Endothelial cell of umbilical vein (primary cell): ENCODE measurements around the gene FOXD4L1. TPM values are rescaled to one million over a fixed set of nuclear protein-coding genes. Genes with fewer than 3 reads are reported as not detected.
"Not testable (repeated sequence)": the region's sequence is repeated elsewhere in the genome, so short reads cannot be mapped to it uniquely, and the experiment has no call there.

Experiments used
- BruUV-seq: library from RNA; stranded (reverse); fragments of 400-500 nt; replicated peaks from 2 replicates; lab custom pipeline; 2021; lab: Mats Ljungman, UMichigan
- CTCF ChIA-PET: fragments of 300-600, 350-600 bp; sonication (Branson Sonifier 250); formaldehyde crosslinking; loops from one replicate; lab custom pipeline; 2021; ENCODE audit warnings: antibody characterized with exemption, inconsistent platforms; lab: Charles Lee
- POLR2A ChIA-PET: fragments of 300-600, 350-600 bp; sonication (Branson Sonifier 250); formaldehyde crosslinking; loops from one replicate; lab custom pipeline; 2021; ENCODE audit warnings: antibody characterized with exemption, inconsistent platforms; lab: Charles Lee
- DNase-seq: peaks from one replicate; pipeline ENCODE4 v3.0.0-alpha.2; 2011; ENCODE audit warnings: low read depth, low spot score
- FAIRE-seq: peaks from 2 replicates; lab custom pipeline; 2011; peaks lifted over from hg19 to GRCh38; lab: Jason Lieb, UNC
- H2AFZ ChIP-seq: 2 replicates; pipeline ENCODE4 v1.6.0; 2012; ENCODE audit warnings: low read depth, low read length, control low read depth, inconsistent platforms
- H3K27ac ChIP-seq: 2 replicates; pipeline ENCODE4 v1.5.1; 2011; ENCODE audit warnings: low read depth, mild to moderate bottlenecking, control low read depth, low read length, moderate library complexity; ENCODE audit not compliant: insufficient read depth
- H3K27me3 ChIP-seq, 2 experiments: 2 replicates each; pipeline versions ENCODE4 v1.6.0 to v1.6.1; 2011; ENCODE audit warnings: low read length in 2 of 2, mixed read lengths in 1 of 2; ENCODE audit not compliant: control insufficient read depth in 2 of 2, insufficient read depth in 2 of 2
- H3K36me3 ChIP-seq, 2 experiments: 2 replicates in 1 of 2; 3 replicates in 1 of 2; pipeline ENCODE4 v1.5.1; 2011; ENCODE audit warnings: low read length in 2 of 2, mild to moderate bottlenecking in 1 of 2, moderate library complexity in 1 of 2; ENCODE audit not compliant: control insufficient read depth in 2 of 2, insufficient read depth in 2 of 2; ENCODE audit errors: extremely low read depth in 1 of 2
- H3K4me1 ChIP-seq: 3 replicates; pipeline ENCODE4 v1.5.1; 2011; ENCODE audit warnings: mild to moderate bottlenecking, low read length; ENCODE audit not compliant: control insufficient read depth, insufficient read depth; ENCODE audit errors: extremely low read depth
- H3K4me2 ChIP-seq: 2 replicates; pipeline ENCODE4 v1.6.1; 2011; ENCODE audit warnings: low read length, control low read depth, mixed read lengths; ENCODE audit not compliant: insufficient read depth
- H3K4me3 ChIP-seq, 3 experiments: fragments of 200-600 bp in 1 of 3; sonication (generic), shearing (Covaris generic) in 1 of 3; replicated peaks in 1 of 3; 2 replicates each; pipeline ENCODE4 v1.5.1; 2011 to 2016; ENCODE audit warnings: control low read depth in 3 of 3, low read length in 3 of 3, mild to moderate bottlenecking in 2 of 3, inconsistent platforms in 1 of 3, low read depth in 1 of 3, moderate library complexity in 1 of 3; ENCODE audit not compliant: insufficient read depth in 1 of 3
- H3K79me2 ChIP-seq: 2 replicates; pipeline ENCODE4 v1.6.0; 2012; ENCODE audit warnings: low read length, inconsistent platforms; ENCODE audit not compliant: control insufficient read depth, insufficient read depth
- H3K9ac ChIP-seq: replicated peaks from 2 replicates; pipeline ENCODE3; 2011; ENCODE audit warnings: low read length, control low read depth; ENCODE audit not compliant: insufficient read depth; ENCODE audit errors: extremely low read depth
- H3K9me1 ChIP-seq: replicated peaks from 3 replicates; pipeline ENCODE4 v1.6.0; 2011; ENCODE audit warnings: mild to moderate bottlenecking, low read length; ENCODE audit not compliant: control insufficient read depth, insufficient read depth; ENCODE audit errors: extremely low read depth
- H3K9me3 ChIP-seq: replicated peaks from 2 replicates; pipeline ENCODE4 v1.5.1; 2012; ENCODE audit warnings: low read length, inconsistent platforms; ENCODE audit not compliant: control insufficient read depth, insufficient read depth
- H4K20me1 ChIP-seq: replicated peaks from 2 replicates; pipeline ENCODE3; 2011; ENCODE audit warnings: mild to moderate bottlenecking, low read length; ENCODE audit not compliant: control insufficient read depth, insufficient read depth; ENCODE audit errors: extremely low read depth
- dilution Hi-C: fragments of 300-500 bp; cut with MboI; formaldehyde crosslinking; loops from one replicate; pipeline ENCODE4 v1.15.0; 2019; ENCODE audit warnings: low sequenced_read_pairs; ENCODE audit not compliant: extremely low pct_ligation_motif_present
- intact Hi-C: fragments of 100-400 bp; cut with micrococcal nuclease; formaldehyde crosslinking; loops from one replicate; pipeline ENCODE4 v1.10.0; 2022
- polyA plus RNA-seq, 4 experiments: library from polyadenylated mRNA; depleted of rRNA in 3 of 4; stranded (reverse) in 3 of 4; unstranded in 1 of 4; fragments of >200 nt; gene quantifications; 2 replicates each; pipeline versions ENCODE4 v1.2.1 to v1.2.3, GENCODE V29; 2011 to 2012; ENCODE audit warnings: missing spikeins in 1 of 4
- total RNA-seq: library from RNA; stranded (reverse); gene quantifications from 2 replicates; pipeline ENCODE4 v1.2.3, GENCODE V29; 2021

Gene FOXD4L1
- total and polyA plus RNA-seq, 2 donors (not counting 3 experiments of a cell fraction or from before 2014, with no cell fraction given), result 0.04 TPM; not detected in 1

DNA sequence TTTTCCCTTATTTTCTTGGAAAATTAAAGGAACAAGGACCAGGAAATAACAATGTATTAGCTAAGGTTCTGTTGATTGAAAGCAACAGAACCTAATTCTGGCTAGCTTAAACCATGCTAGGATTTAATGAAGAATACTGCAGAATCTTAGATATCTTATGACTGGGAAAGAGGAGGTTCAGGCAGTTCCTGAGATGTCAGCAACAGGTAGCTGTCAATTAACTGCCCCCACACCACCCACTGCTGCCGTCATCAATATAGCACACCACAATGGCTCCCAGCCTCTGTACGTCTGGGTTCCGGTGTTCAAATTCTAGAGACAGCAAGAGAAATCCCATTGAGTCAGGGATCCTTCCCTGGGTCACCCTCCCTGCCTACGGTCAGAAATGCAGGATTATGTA lies 34.5 kb downstream of the FOXD4L1 start:
- H3K27me3 ChIP-seq, H3K9me1 ChIP-seq, H3K9ac ChIP-seq, H3K79me2 ChIP-seq, BruUV-seq, FAIRE-seq, intact Hi-C loops, H3K4me1 ChIP-seq, H3K9me3 ChIP-seq, DNase-seq, CTCF ChIA-PET, H3K4me3 ChIP-seq, dilution Hi-C loops, POLR2A ChIA-PET, H2AFZ ChIP-seq, H3K27ac ChIP-seq, H4K20me1 ChIP-seq, H3K4me2 ChIP-seq, H3K36me3 ChIP-seq: not testable (repeated sequence)

DNA sequence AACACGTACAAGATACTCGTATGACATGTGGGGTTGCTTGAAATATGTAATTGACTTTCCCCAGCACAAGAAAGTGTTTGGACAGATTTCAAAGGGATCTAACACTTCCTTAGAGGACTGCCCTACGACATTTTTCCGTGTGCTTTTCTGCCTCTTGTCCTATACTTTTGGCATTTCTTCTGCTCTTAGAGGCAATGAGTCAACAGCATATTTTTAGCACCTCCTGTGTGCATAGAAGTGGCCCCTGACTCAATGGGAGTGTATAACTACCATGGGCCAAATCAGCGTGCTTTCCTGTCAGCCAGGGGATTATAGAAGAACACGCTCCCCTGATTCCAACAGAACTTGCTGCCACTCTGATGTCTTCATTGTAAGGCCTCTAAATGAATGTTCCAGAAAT lies 38.1 kb downstream of the FOXD4L1 start:
- H2AFZ ChIP-seq, H3K4me2 ChIP-seq, H3K27me3 ChIP-seq, FAIRE-seq, DNase-seq, H3K9me3 ChIP-seq, CTCF ChIA-PET, POLR2A ChIA-PET, H4K20me1 ChIP-seq, H3K79me2 ChIP-seq, H3K27ac ChIP-seq, dilution Hi-C loops, intact Hi-C loops, BruUV-seq, H3K9me1 ChIP-seq, H3K36me3 ChIP-seq, H3K4me3 ChIP-seq, H3K9ac ChIP-seq, H3K4me1 ChIP-seq: not testable (repeated sequence)

DNA sequence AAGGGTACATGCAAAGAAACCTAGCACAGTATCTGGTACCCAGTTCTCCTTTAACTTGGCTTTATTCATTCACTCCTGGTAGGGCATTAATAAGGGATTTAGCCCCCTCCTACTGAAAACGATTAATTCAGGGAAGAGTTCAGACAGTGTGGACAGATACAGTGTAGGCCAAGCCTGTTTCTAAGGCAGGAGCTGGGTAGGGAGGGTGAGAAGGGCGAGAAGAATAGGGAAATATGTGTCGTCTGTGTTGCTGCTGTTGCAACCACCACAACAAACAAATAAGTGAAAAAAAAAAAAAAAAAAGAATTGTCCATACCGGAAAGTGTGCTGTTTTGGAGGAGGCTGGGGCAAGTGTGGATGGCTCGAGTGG lies 42.4 kb downstream of the FOXD4L1 start:
- peaks cover 4 to 11% of the 10 kb centered on the region in 2 experiments for H3K27me3 ChIP-seq
- H3K36me3 ChIP-seq, H3K4me2 ChIP-seq, H4K20me1 ChIP-seq, H3K9me3 ChIP-seq, intact Hi-C loops, POLR2A ChIA-PET, H2AFZ ChIP-seq, BruUV-seq, H3K27ac ChIP-seq, DNase-seq, H3K9me1 ChIP-seq, H3K9ac ChIP-seq, H3K4me1 ChIP-seq, H3K79me2 ChIP-seq, CTCF ChIA-PET, H3K4me3 ChIP-seq, dilution Hi-C loops, FAIRE-seq: not testable (repeated sequence)
